HepG2 (cell line): ENCODE results near the gene NOL4L. TPM values are rescaled to one million over a fixed set of nuclear protein-coding genes. Genes with fewer than 3 reads are reported as not detected.

ENCODE experiments used
- ADNP ChIP-seq: sonication (generic); formaldehyde crosslinking; IDR thresholded peaks from 2 replicates; pipeline ENCODE4 v1.4.0; 2020; ENCODE audit warnings: missing genetic modification reagents
- ERF ChIP-seq: IDR thresholded peaks from 2 replicates; pipeline ENCODE4 v1.6.1; 2018; ENCODE audit warnings: missing biosample characterization, missing genetic modification reagents
- MBNL3 ChIP-seq: fragments of 250-450 bp; sonication (Bioruptor Pico); conservative IDR thresholded peaks from 2 replicates; pipeline ENCODE4 v1.8.0; 2022; ENCODE audit warnings: mild to moderate bottlenecking, inconsistent platforms
- MEF2D ChIP-seq: sonication (generic); formaldehyde crosslinking; IDR thresholded peaks from 2 replicates; pipeline ENCODE4 v1.5.1; 2020; ENCODE audit warnings: mild to moderate bottlenecking, missing genetic modification reagents
- MXD4 ChIP-seq: IDR thresholded peaks from 2 replicates; pipeline ENCODE4 v1.6.1; 2016; ENCODE audit warnings: mild to moderate bottlenecking, missing biosample characterization, missing genetic modification reagents
- RARG ChIP-seq: sonication (generic); formaldehyde crosslinking; IDR thresholded peaks from 2 replicates; pipeline ENCODE4 v1.4.0; 2020; ENCODE audit warnings: low read depth, mild to moderate bottlenecking, missing genetic modification reagents
- RBM39 ChIP-seq: fragments of 200-400 bp; formaldehyde crosslinking; IDR thresholded peaks from one replicate; pipeline ENCODE4 v1.6.1; 2018; ENCODE audit warnings: antibody characterized with exemption, mild to moderate bottlenecking, low read depth, low read length; ENCODE audit not compliant: poor library complexity, severe bottlenecking
- RCOR2 ChIP-seq: IDR thresholded peaks from 2 replicates; pipeline ENCODE4 v1.6.1; 2016; ENCODE audit warnings: missing biosample characterization, missing genetic modification reagents
- SYNCRIP ChIP-seq: fragments of 200-400 bp; formaldehyde crosslinking; IDR thresholded peaks from 2 replicates; pipeline ENCODE4 v1.6.1; 2018; ENCODE audit warnings: mild to moderate bottlenecking, low read depth, low read length; ENCODE audit not compliant: insufficient read depth
- THYN1 ChIP-seq: sonication (generic); formaldehyde crosslinking; IDR thresholded peaks from 2 replicates; pipeline ENCODE4 v1.8.1; 2023; ENCODE audit warnings: low read depth, mild to moderate bottlenecking, moderate library complexity, missing genetic modification reagents, borderline replicate concordance
- XRCC5 ChIP-seq: fragments of 200-400 bp; formaldehyde crosslinking; optimal IDR thresholded peaks from 2 replicates; pipeline ENCODE3; 2017; ENCODE audit warnings: mild to moderate bottlenecking, low read length
- ZBTB1 ChIP-seq: sonication (generic); formaldehyde crosslinking; IDR thresholded peaks from 2 replicates; pipeline ENCODE4 v1.4.0; 2020; ENCODE audit warnings: missing genetic modification reagents, borderline replicate concordance
- ZFP1 ChIP-seq: IDR thresholded peaks from 2 replicates; pipeline ENCODE4 v1.6.1; 2016
- ZNF232 ChIP-seq: sonication (generic); formaldehyde crosslinking; IDR thresholded peaks from 2 replicates; pipeline ENCODE4 v1.4.0; 2020; ENCODE audit warnings: missing genetic modification reagents, borderline replicate concordance
- ZNF430 ChIP-seq: sonication (generic); formaldehyde crosslinking; IDR thresholded peaks from 2 replicates; pipeline ENCODE4 v1.9.0; 2021; ENCODE audit warnings: mild to moderate bottlenecking, missing genetic modification reagents
- ZNF451 ChIP-seq: sonication (generic); formaldehyde crosslinking; IDR thresholded peaks from 2 replicates; pipeline ENCODE4 v1.5.0; 2020; ENCODE audit warnings: mild to moderate bottlenecking, missing genetic modification reagents
- ZNF775 ChIP-seq: sonication (generic); formaldehyde crosslinking; IDR thresholded peaks from 2 replicates; pipeline ENCODE4 v1.4.0; 2020; ENCODE audit warnings: missing genetic modification reagents, mild to moderate bottlenecking, moderate library complexity, borderline replicate concordance
- ZNF781 ChIP-seq: sonication (generic); formaldehyde crosslinking; IDR thresholded peaks from 2 replicates; pipeline ENCODE4 v1.5.1; 2020; ENCODE audit warnings: borderline replicate concordance, mild to moderate bottlenecking, missing genetic modification reagents; ENCODE audit errors: not compliant biosample characterization
- polyA plus RNA-seq, 8 experiments: library from polyadenylated mRNA; depleted of rRNA in 3 of 8; stranded (reverse) in 7 of 8; unstranded in 1 of 8; fragments of >200 nt; fragmentation: Illumina TruSeq in 4 of 8; extraction: Trizol in 4 of 8; gene quantifications; 2 replicates each; pipeline versions ENCODE4 v1.2.1 to v1.2.3, GENCODE V29; 2011 to 2016; ENCODE audit warnings: low read depth in 4 of 8, missing spikeins in 1 of 8, mixed read lengths in 1 of 8; ENCODE audit not compliant: insufficient read depth in 1 of 8
- total RNA-seq, 5 experiments: library from RNA; depleted of rRNA; stranded (reverse); fragments of >200 nt; fragmentation: Illumina TruSeq; extraction: Trizol; gene quantifications; 2 replicates each; pipeline ENCODE4 v1.2.3, GENCODE V29; 2016; ENCODE audit warnings: low read depth in 1 of 5
- TF ChIP-seq, protein P1 (sequence below): IDR thresholded peaks from 2 replicates; pipeline ENCODE4 v1.6.1; 2016; ENCODE audit warnings: missing genetic modification reagents, missing compliant biosample characterization
- TF ChIP-seq, protein P2 (sequence below): sonication (generic); formaldehyde crosslinking; IDR thresholded peaks from 2 replicates; pipeline ENCODE4 v1.4.0; 2020; ENCODE audit warnings: mild to moderate bottlenecking, low read depth, missing genetic modification reagents
- TF ChIP-seq, protein P3 (sequence below): sonication (generic); formaldehyde crosslinking; IDR thresholded peaks from 2 replicates; pipeline ENCODE4 v1.8.0; 2022; ENCODE audit warnings: missing genetic modification reagents, mild to moderate bottlenecking, inconsistent platforms, borderline replicate concordance
- TF ChIP-seq, protein P4 (sequence below): sonication (generic); formaldehyde crosslinking; IDR thresholded peaks from 2 replicates; pipeline ENCODE4 v1.5.1; 2020; ENCODE audit warnings: missing genetic modification reagents, mild to moderate bottlenecking, borderline replicate concordance

The NOL4L gene
- total and polyA plus RNA-seq, 2 of the 13 experiments (the other 11 are each of a cell fraction or from before 2014, with no cell fraction given), result 16.6 to 35.4 TPM

DNA sequence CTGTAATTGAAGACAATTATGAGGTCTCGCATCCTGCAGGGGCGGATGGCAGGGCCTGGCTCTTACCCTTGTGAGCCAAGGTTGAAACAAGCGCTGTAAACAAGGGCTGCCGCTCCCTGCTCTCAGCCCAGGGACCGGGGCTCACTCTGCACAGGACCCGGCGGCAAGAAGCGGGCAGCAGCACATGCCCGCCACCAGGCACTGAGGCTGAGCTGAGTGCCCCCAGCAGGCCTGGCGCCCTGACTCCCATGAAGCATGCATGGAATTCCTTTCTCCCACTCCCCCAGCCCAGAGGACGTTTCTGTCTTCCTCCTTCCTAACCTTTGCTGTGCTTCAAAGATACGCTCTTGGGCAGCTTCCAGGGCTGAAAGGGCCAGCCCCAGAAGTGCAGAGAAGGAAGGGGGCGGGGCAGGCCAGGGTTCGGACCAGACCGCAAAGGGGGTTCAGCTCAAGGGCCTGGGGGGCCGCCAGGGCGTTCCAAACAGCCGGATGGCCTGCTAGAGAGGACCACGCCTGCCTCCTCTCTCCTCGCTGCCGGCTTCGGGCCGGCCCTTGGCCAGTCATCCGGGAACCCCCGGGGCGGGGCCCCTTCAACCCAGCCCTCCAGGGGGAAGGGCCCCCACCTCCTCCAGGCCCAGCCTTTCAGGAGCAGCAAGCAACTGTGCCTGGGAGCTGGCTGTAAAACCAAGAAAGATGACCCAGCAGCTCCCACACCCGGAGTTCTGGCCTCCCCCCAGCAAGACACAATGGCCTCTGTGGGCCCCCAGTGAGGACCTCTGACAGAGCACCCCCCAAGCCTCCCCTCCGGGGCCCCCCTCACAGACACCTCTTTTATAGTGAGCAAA lies 109.9 kb downstream of the NOL4L start (continued):
- TF ChIP-seq, protein P1, sequence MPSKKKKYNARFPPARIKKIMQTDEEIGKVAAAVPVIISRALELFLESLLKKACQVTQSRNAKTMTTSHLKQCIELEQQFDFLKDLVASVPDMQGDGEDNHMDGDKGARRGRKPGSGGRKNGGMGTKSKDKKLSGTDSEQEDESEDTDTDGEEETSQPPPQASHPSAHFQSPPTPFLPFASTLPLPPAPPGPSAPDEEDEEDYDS (CRISPR knock-in tag), result peak; percentile 57; the same call in 1 of the 2 replicates
- TF ChIP-seq, protein P2, sequence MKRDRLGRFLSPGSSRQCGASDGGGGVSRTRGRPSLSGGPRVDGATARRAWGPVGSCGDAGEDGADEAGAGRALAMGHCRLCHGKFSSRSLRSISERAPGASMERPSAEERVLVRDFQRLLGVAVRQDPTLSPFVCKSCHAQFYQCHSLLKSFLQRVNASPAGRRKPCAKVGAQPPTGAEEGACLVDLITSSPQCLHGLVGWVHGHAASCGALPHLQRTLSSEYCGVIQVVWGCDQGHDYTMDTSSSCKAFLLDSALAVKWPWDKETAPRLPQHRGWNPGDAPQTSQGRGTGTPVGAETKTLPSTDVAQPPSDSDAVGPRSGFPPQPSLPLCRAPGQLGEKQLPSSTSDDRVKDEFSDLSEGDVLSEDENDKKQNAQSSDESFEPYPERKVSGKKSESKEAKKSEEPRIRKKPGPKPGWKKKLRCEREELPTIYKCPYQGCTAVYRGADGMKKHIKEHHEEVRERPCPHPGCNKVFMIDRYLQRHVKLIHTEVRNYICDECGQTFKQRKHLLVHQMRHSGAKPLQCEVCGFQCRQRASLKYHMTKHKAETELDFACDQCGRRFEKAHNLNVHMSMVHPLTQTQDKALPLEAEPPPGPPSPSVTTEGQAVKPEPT (CRISPR knock-in tag), result no peak
- TF ChIP-seq ZNF781 (peak; percentile 59), MBNL3 (CRISPR knock-in tag) (no peak), ZNF451 (CRISPR knock-in tag) (peak; percentile 42; the same call in 1 of the 2 replicates), ZFP1 (CRISPR knock-in tag) (peak; percentile 15; the same call in 1 of the 2 replicates), RARG (CRISPR knock-in tag) (no peak), THYN1 (no peak), ADNP (CRISPR knock-in tag) (no peak), XRCC5 (peak; percentile 87), RCOR2 (peak; percentile 74), SYNCRIP (no peak), ZNF775 (CRISPR knock-in tag) (0 out of 2 replicates have a peak, but pooled peaks have one; percentile 72), ZBTB1 (no peak), MXD4 (peak; percentile 63), MEF2D (CRISPR knock-in tag) (peak; percentile 69), ZNF430 (CRISPR knock-in tag) (peak; percentile 97; the same call in 1 of the 2 replicates), ZNF232 (peak; percentile 57), RBM39 (peak; percentile 88), ERF (CRISPR knock-in tag) (peak; percentile 71)
- TF ChIP-seq, protein P3, sequence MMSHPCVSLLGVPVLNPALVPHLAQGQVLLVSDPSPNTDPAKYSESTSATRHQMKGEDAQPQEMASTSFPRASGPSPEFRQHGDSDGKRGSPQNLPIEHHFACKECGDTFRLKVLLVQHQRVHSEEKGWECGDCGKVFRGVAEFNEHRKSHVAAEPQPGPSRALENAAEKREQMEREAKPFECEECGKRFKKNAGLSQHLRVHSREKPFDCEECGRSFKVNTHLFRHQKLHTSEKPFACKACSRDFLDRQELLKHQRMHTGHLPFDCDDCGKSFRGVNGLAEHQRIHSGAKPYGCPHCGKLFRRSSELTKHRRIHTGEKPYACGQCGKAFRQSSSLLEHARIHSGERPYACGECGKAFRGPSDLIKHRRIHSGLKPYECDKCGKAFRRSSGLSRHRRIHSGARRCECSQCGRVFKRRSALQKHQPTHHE (CRISPR knock-in tag), result peak; percentile 32; the same call in 1 of the 2 replicates
- TF ChIP-seq, protein P4, sequence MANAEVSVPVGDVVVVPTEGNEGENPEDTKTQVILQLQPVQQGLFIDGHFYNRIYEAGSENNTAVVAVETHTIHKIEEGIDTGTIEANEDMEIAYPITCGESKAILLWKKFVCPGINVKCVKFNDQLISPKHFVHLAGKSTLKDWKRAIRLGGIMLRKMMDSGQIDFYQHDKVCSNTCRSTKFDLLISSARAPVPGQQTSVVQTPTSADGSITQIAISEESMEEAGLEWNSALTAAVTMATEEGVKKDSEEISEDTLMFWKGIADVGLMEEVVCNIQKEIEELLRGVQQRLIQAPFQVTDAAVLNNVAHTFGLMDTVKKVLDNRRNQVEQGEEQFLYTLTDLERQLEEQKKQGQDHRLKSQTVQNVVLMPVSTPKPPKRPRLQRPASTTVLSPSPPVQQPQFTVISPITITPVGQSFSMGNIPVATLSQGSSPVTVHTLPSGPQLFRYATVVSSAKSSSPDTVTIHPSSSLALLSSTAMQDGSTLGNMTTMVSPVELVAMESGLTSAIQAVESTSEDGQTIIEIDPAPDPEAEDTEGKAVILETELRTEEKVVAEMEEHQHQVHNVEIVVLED (CRISPR knock-in tag), result no peak
